GM12878 (cell line): ENCODE measurements around the gene ZNF628. TPM values are rescaled to one million over a fixed set of nuclear protein-coding genes. Genes with fewer than 3 reads are reported as not detected.

ENCODE experiments used
- ATF7 ChIP-seq: fragments of 450-650 bp; IDR thresholded peaks from 2 replicates; pipeline ENCODE4 v1.6.1; 2016; ENCODE audit warnings: low read depth, mild to moderate bottlenecking
- IKZF2 ChIP-seq, 2 experiments: fragments of 450-650 bp; IDR thresholded peaks; 2 replicates each; pipeline ENCODE4 v1.6.1; 2017; ENCODE audit warnings: mild to moderate bottlenecking in 2 of 2, moderate library complexity in 2 of 2
- RB1 ChIP-seq: fragments of 450-650 bp; formaldehyde crosslinking; IDR thresholded peaks from 2 replicates; pipeline ENCODE4 v1.6.1; 2017; ENCODE audit warnings: mild to moderate bottlenecking, borderline replicate concordance
- REST ChIP-seq: IDR thresholded peaks from 2 replicates; pipeline ENCODE4 v1.6.1; 2012; ENCODE audit warnings: mild to moderate bottlenecking, low read depth, low read length
- SREBF2 ChIP-seq: IDR thresholded peaks from 2 replicates; pipeline ENCODE4 v1.6.1; 2012; ENCODE audit warnings: mild to moderate bottlenecking, low read length
- polyA plus RNA-seq, 11 experiments: library from polyadenylated mRNA; depleted of rRNA in 4 of 11; unstranded in 6 of 11; stranded (reverse) in 5 of 11; fragments of >200 nt; fragmentation: Nextera tagmentation in 4 of 11; fragmentation: Illumina TruSeq in 1 of 11; extraction: Ambion mirVana in 4 of 11; extraction: Trizol in 1 of 11; gene quantifications; 1 replicate in 1 of 11; 2 replicates in 10 of 11; pipeline versions ENCODE4 v1.2.1 to v1.2.3, GENCODE V29; 2011 to 2016; ENCODE audit warnings: inconsistent platforms in 2 of 11, missing spikeins in 2 of 11, low read depth in 1 of 11
- total RNA-seq, 4 experiments: library from RNA; depleted of rRNA in 3 of 4; stranded (reverse); fragments of >200 nt in 3 of 4; fragmentation: Illumina TruSeq in 1 of 4; extraction: Trizol in 1 of 4; gene quantifications; 2 replicates each; pipeline versions ENCODE4 v1.2.1 to v1.2.3, GENCODE V29; 2013 to 2021
- TF ChIP-seq, protein P1 (sequence below): IDR thresholded peaks from 2 replicates; pipeline ENCODE4 v1.6.1; 2011; ENCODE audit warnings: low read depth, mild to moderate bottlenecking, low read length, moderate library complexity, borderline replicate concordance; ENCODE audit errors: extremely low read depth
- TF ChIP-seq, protein P2 (sequence below): fragments of 450-650 bp; IDR thresholded peaks from 2 replicates; pipeline ENCODE4 v1.6.1; 2017; ENCODE audit warnings: mild to moderate bottlenecking, moderate library complexity

The ZNF628 gene
- total and polyA plus RNA-seq, 10 of the 15 experiments (the other 5 are each of a cell fraction or from before 2014, with no cell fraction given): 0.04 to 11.3 (median 1.6) TPM; not detected in 1

DNA sequence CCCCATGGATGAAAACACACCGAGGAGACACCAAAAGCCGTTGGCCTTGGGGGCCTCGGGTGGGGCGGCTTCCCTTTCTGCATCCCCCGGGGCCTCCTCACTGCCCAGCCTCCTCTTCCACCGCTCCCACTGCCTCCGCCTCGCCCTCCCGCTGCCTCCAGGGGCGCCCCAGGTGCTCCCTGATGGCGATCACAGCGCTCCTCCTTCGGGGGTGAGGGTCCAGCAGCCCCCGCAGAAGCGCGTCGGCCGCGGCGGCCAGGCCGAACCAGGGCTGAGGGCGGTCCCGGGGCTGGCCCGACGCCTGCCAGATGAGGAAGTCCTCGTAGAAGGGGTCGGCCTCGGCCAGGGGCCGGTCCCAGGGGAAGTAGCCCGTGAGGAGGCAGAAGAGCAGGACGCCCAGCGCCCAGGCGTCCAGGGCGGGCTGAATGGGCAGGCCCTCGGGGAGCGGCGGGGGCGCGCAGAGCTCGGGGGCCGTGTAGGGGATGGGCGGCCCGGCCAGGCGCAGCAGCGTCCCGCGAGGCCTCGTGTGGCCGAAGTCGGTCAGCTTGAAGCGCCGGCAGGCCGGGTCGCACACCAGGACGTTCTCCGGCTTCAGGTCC, 53.3 kb downstream of the ZNF628 start (continued):
- TF ChIP-seq SREBF2 (no peak), RB1 (no peak), IKZF2 (IDR thresholded peaks at IDR 0.05) (no peak), REST (no peak), ATF7 (no peak)
- TF ChIP-seq, protein P1, sequence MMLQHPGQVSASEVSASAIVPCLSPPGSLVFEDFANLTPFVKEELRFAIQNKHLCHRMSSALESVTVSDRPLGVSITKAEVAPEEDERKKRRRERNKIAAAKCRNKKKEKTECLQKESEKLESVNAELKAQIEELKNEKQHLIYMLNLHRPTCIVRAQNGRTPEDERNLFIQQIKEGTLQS: no peak
- TF ChIP-seq, protein P2, sequence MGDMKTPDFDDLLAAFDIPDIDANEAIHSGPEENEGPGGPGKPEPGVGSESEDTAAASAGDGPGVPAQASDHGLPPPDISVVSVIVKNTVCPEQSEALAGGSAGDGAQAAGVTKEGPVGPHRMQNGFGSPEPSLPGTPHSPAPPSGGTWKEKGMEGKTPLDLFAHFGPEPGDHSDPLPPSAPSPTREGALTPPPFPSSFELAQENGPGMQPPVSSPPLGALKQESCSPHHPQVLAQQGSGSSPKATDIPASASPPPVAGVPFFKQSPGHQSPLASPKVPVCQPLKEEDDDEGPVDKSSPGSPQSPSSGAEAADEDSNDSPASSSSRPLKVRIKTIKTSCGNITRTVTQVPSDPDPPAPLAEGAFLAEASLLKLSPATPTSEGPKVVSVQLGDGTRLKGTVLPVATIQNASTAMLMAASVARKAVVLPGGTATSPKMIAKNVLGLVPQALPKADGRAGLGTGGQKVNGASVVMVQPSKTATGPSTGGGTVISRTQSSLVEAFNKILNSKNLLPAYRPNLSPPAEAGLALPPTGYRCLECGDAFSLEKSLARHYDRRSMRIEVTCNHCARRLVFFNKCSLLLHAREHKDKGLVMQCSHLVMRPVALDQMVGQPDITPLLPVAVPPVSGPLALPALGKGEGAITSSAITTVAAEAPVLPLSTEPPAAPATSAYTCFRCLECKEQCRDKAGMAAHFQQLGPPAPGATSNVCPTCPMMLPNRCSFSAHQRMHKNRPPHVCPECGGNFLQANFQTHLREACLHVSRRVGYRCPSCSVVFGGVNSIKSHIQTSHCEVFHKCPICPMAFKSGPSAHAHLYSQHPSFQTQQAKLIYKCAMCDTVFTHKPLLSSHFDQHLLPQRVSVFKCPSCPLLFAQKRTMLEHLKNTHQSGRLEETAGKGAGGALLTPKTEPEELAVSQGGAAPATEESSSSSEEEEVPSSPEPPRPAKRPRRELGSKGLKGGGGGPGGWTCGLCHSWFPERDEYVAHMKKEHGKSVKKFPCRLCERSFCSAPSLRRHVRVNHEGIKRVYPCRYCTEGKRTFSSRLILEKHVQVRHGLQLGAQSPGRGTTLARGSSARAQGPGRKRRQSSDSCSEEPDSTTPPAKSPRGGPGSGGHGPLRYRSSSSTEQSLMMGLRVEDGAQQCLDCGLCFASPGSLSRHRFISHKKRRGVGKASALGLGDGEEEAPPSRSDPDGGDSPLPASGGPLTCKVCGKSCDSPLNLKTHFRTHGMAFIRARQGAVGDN: no peak
